ENCODE results near the gene TIAM1. TPM values are rescaled to one million over a fixed set of nuclear protein-coding genes. Genes with fewer than 3 reads are reported as not detected.

TIAM1 gene
- polyA plus RNA-seq, 1 experiment: 0.11 TPM

GRCh38 chr21:31213787-31214186 is 130.3 kb downstream of the TIAM1 start:
- Histone ChIP-seq H3K36me3 (ENCODE audit: control insufficient read depth, insufficient read depth, low read length) (no peaks in the 10 kb centered on the region), H3K27me3 (ENCODE audit: control insufficient read depth, insufficient read depth, low read length) (no peaks in the 10 kb centered on the region), H3K4me3 (ENCODE audit: low read depth, low read length) (no peak overlapping the region)
- POLR2A ChIA-PET: no interaction called here
- CTCF ChIA-PET: interaction anchor here (0.7 to 2.2 kb wide), 5 partner anchors 360 to 762 kb away, joined by 3 to 10 read pairs (median 3); no protein-coding TSS in a partner anchor
- TF ChIP-seq, protein P1, sequence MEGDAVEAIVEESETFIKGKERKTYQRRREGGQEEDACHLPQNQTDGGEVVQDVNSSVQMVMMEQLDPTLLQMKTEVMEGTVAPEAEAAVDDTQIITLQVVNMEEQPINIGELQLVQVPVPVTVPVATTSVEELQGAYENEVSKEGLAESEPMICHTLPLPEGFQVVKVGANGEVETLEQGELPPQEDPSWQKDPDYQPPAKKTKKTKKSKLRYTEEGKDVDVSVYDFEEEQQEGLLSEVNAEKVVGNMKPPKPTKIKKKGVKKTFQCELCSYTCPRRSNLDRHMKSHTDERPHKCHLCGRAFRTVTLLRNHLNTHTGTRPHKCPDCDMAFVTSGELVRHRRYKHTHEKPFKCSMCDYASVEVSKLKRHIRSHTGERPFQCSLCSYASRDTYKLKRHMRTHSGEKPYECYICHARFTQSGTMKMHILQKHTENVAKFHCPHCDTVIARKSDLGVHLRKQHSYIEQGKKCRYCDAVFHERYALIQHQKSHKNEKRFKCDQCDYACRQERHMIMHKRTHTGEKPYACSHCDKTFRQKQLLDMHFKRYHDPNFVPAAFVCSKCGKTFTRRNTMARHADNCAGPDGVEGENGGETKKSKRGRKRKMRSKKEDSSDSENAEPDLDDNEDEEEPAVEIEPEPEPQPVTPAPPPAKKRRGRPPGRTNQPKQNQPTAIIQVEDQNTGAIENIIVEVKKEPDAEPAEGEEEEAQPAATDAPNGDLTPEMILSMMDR (IDR thresholded peaks at IDR 0.05; ENCODE audit: insufficient read depth, low read depth, low read length): 0 out of 2 replicates have a peak, but pooled peaks have one; percentile 7
- no peak for DNase-seq (ENCODE audit: low read depth)

DNA sequence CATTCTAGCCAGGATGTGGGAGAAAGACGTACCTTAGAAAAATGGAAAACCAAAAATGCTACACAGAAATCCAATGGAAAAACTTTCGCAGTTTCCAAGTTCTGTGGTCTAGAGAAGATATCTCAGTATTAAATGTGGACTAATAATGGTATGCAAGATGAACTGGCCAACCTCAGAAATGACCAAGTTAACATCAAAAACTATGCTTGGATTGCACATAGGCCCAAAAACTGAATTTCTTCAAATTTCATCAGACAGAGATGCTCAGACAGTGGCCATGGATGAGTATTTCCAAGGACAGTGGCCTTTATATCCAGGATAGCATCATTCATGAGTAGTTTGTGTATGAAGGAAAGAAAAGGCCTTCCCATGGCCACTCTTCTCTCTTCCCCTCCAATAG is 132.2 kb downstream of the TIAM1 start:
- Histone ChIP-seq H3K27me3 (ENCODE audit: control insufficient read depth, insufficient read depth, low read length) (no peaks in the 10 kb centered on the region), H3K4me3 (ENCODE audit: low read depth, low read length) (no peak overlapping the region), H3K36me3 (ENCODE audit: control insufficient read depth, insufficient read depth, low read length) (no peaks in the 10 kb centered on the region)
- TF ChIP-seq, protein P1 (IDR thresholded peaks at IDR 0.05; ENCODE audit: insufficient read depth, low read depth, low read length): no peak
- ChIA-PET POLR2A (no interaction called here), CTCF (interaction anchor here (1.0 to 2.2 kb wide), 2 partner anchors 11 to 369 kb away, joined by 4 to 10 read pairs; no protein-coding TSS in a partner anchor)
- no peak for DNase-seq (ENCODE audit: low read depth)

DNA sequence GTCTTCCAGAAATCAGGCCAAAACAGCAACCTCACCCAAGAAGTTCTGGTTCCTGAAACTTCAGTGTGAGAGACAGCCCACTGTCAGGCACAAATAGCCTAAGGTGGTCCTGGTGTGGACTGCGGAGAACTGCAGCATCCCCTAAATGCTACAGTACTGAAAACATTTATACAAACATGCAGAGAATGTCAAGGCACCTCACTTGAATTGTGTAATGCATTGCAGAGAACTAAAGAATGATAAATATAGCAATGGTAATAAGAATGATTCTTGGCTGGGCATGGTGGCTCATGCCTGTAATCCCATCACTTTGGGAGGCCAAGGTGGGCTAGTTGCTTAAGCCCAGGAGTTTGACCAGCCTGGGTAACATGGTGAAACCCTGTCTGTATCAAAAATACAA is 138.6 kb downstream of the TIAM1 start:
- TF ChIP-seq, protein P1 (IDR thresholded peaks at IDR 0.05; ENCODE audit: insufficient read depth, low read depth, low read length): no peak
- no peak overlapping the region for H3K4me3 ChIP-seq (ENCODE audit: low read depth, low read length)
- no peak for DNase-seq (ENCODE audit: low read depth)
- ChIA-PET CTCF (no interaction called here), POLR2A (no interaction called here)
- no peaks in the 10 kb centered on the region for H3K27me3 ChIP-seq (ENCODE audit: control insufficient read depth, insufficient read depth, low read length)
- no peaks in the 10 kb centered on the region for H3K36me3 ChIP-seq (ENCODE audit: control insufficient read depth, insufficient read depth, low read length)

DNA sequence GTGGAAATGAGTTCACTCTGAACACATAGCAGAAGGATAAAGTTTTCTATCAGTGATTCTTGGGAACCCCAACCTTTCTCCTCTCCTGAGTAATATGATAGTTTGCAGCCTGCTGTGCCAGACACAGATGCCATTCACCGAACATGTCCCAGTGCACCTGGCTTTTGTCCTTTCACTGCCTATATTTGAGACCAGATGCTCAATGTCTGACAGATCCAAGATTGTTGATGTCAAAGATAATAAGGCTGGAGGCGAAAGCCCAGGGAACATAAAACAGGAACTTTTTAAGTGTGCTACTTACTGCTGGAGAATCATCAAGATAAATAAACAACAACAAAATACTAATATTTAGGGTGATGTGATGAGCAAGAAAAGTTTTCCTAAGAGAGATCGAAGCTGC is 139.3 kb downstream of the TIAM1 start:
- Histone ChIP-seq H3K36me3 (ENCODE audit: control insufficient read depth, insufficient read depth, low read length) (no peaks in the 10 kb centered on the region), H3K27me3 (ENCODE audit: control insufficient read depth, insufficient read depth, low read length) (no peaks in the 10 kb centered on the region), H3K4me3 (ENCODE audit: low read depth, low read length) (no peak overlapping the region)
- TF ChIP-seq, protein P1 (IDR thresholded peaks at IDR 0.05; ENCODE audit: insufficient read depth, low read depth, low read length): no peak
- no peak for DNase-seq (ENCODE audit: low read depth)
- CTCF ChIA-PET: no interaction called here
- POLR2A ChIA-PET: no interaction called here

GRCh38 chr21:31203431-31204054 is 140.5 kb downstream of the TIAM1 start:
- Histone ChIP-seq H3K36me3 (ENCODE audit: control insufficient read depth, insufficient read depth, low read length) (no peaks in the 10 kb centered on the region), H3K27me3 (ENCODE audit: control insufficient read depth, insufficient read depth, low read length) (no peaks in the 10 kb centered on the region), H3K4me3 (ENCODE audit: low read depth, low read length) (no peak overlapping the region)
- DNase-seq (ENCODE audit: low read depth): no peak
- TF ChIP-seq, protein P1 (IDR thresholded peaks at IDR 0.05; ENCODE audit: insufficient read depth, low read depth, low read length): no peak
- CTCF ChIA-PET: interaction anchor here (1.7 to 2.0 kb wide), 2 partner anchors 378 to 401 kb away, joined by 7 to 10 read pairs; no protein-coding TSS in a partner anchor
- POLR2A ChIA-PET: no interaction called here
